WTC11 (cell line): ENCODE results near the gene RUFY3. TPM values are rescaled to one million over a fixed set of nuclear protein-coding genes. Genes with fewer than 3 reads are reported as not detected.

Experiments used
- ARID4B ChIP-seq: sonication (generic); formaldehyde crosslinking; IDR thresholded peaks from 2 replicates; pipeline ENCODE4 v1.8.0; 2023; ENCODE audit warnings: missing genetic modification reagents, mild to moderate bottlenecking, borderline replicate concordance
- CDX4 ChIP-seq: fragments of 250-450 bp; sonication (Bioruptor Pico); IDR thresholded peaks from 2 replicates; pipeline ENCODE4 v1.9.0; 2021; ENCODE audit warnings: moderate library complexity, mild to moderate bottlenecking, inconsistent platforms, borderline replicate concordance
- CREM ChIP-seq: sonication (generic); formaldehyde crosslinking; IDR thresholded peaks from 2 replicates; pipeline ENCODE4 v1.8.1; 2022; ENCODE audit warnings: mild to moderate bottlenecking, missing genetic modification reagents, moderate library complexity
- ERG ChIP-seq: fragments of 250-450 bp; sonication (Bioruptor Pico); IDR thresholded peaks from 2 replicates; pipeline ENCODE4 v1.8.0; 2021; ENCODE audit warnings: mild to moderate bottlenecking
- ESRRA ChIP-seq: sonication (generic); formaldehyde crosslinking; IDR thresholded peaks from 2 replicates; pipeline ENCODE4 v1.8.1; 2022; ENCODE audit warnings: mild to moderate bottlenecking, missing genetic modification reagents, borderline replicate concordance
- FOXK1 ChIP-seq: sonication (generic); formaldehyde crosslinking; IDR thresholded peaks from 2 replicates; pipeline ENCODE4 v1.8.0; 2022; ENCODE audit warnings: mild to moderate bottlenecking, moderate library complexity, missing genetic modification reagents
- FOXP4 ChIP-seq: sonication (generic); formaldehyde crosslinking; IDR thresholded peaks from 2 replicates; pipeline ENCODE4 v1.8.0; 2022; ENCODE audit warnings: mild to moderate bottlenecking, missing genetic modification reagents
- GRHL2 ChIP-seq: fragments of 250-450 bp; sonication (Bioruptor Pico); IDR thresholded peaks from 2 replicates; pipeline ENCODE4 v1.8.0; 2022; ENCODE audit warnings: mild to moderate bottlenecking, moderate library complexity; ENCODE audit not compliant: insufficient replicate concordance, severe bottlenecking
- HMGXB4 ChIP-seq: sonication (generic); formaldehyde crosslinking; IDR thresholded peaks from 2 replicates; pipeline ENCODE4 v1.8.1; 2023; ENCODE audit warnings: mild to moderate bottlenecking, moderate library complexity, missing genetic modification reagents
- JAZF1 ChIP-seq: fragments of 250-450 bp; sonication (Bioruptor Pico); IDR thresholded peaks from 2 replicates; pipeline ENCODE4 v1.9.0; 2021; ENCODE audit warnings: moderate library complexity, mild to moderate bottlenecking, inconsistent platforms
- NFATC4 ChIP-seq: fragments of 250-450 bp; sonication (Bioruptor Pico); IDR thresholded peaks from 2 replicates; pipeline ENCODE4 v1.9.0; 2021; ENCODE audit warnings: mild to moderate bottlenecking
- NR3C1 ChIP-seq: sonication (generic); formaldehyde crosslinking; conservative IDR thresholded peaks from 2 replicates; pipeline ENCODE4 v1.8.1; 2023; ENCODE audit warnings: low read depth, mild to moderate bottlenecking, missing genetic modification reagents
- PRDM15 ChIP-seq: sonication (generic); formaldehyde crosslinking; IDR thresholded peaks from 2 replicates; pipeline ENCODE4 v1.8.0; 2022; ENCODE audit warnings: missing genetic modification reagents
- SP1 ChIP-seq: sonication (generic); formaldehyde crosslinking; conservative IDR thresholded peaks from 2 replicates; pipeline ENCODE4 v1.8.1; 2022; ENCODE audit warnings: missing genetic modification reagents
- STAT6 ChIP-seq: sonication (generic); formaldehyde crosslinking; conservative IDR thresholded peaks from 2 replicates; pipeline ENCODE4 v1.8.1; 2023; ENCODE audit warnings: mild to moderate bottlenecking, low read depth, missing genetic modification reagents, moderate library complexity
- TCF7 ChIP-seq: sonication (generic); formaldehyde crosslinking; IDR thresholded peaks from 2 replicates; pipeline ENCODE4 v1.8.0; 2022; ENCODE audit warnings: mild to moderate bottlenecking, low read depth, missing genetic modification reagents, moderate library complexity
- TEAD4 ChIP-seq: sonication (generic); formaldehyde crosslinking; IDR thresholded peaks from 2 replicates; pipeline ENCODE4 v1.8.0; 2022; ENCODE audit warnings: mild to moderate bottlenecking, missing genetic modification reagents
- ZNF121 ChIP-seq: sonication (generic); formaldehyde crosslinking; IDR thresholded peaks from 2 replicates; pipeline ENCODE4 v1.8.0; 2023; ENCODE audit warnings: missing genetic modification reagents
- ZNF317 ChIP-seq: sonication (generic); formaldehyde crosslinking; IDR thresholded peaks from 2 replicates; pipeline ENCODE4 v1.8.1; 2023; ENCODE audit warnings: low read depth, mild to moderate bottlenecking, moderate library complexity, missing genetic modification reagents, borderline replicate concordance
- ZNF416 ChIP-seq: fragments of 250-450 bp; sonication (Bioruptor Pico); IDR thresholded peaks from 2 replicates; pipeline ENCODE4 v1.9.0; 2021; ENCODE audit warnings: mild to moderate bottlenecking, inconsistent platforms
- ZNF423 ChIP-seq: fragments of 250-450 bp; sonication (Bioruptor Pico); IDR thresholded peaks from 2 replicates; pipeline ENCODE4 v2.1.2; 2022; ENCODE audit warnings: mild to moderate bottlenecking, moderate library complexity
- total RNA-seq: library from RNA; stranded (reverse); gene quantifications from 3 replicates; pipeline ENCODE4 v1.2.3, GENCODE V29; 2021

The RUFY3 gene
- total RNA-seq, 1 experiment from 2014 or later: 49.0 TPM

- no peak for TF ChIP-seq ERG (CRISPR knock-in tag)
- no peak for TF ChIP-seq TEAD4
- no peak for TF ChIP-seq ZNF121 (CRISPR knock-in tag)
- 0 out of 2 replicates have a peak, but pooled peaks have one; percentile 6 for TF ChIP-seq ZNF416 (CRISPR knock-in tag)
- no peak; the same call in 1 of the 2 replicates for TF ChIP-seq ESRRA
- TF ChIP-seq CDX4: no peak
- peak; percentile 72 for TF ChIP-seq SP1 (CRISPR knock-in tag)
- no peak for TF ChIP-seq ARID4B (CRISPR knock-in tag)
- TF ChIP-seq FOXK1 (CRISPR knock-in tag): peak; percentile 52
- peak; percentile 67 for TF ChIP-seq PRDM15 (CRISPR knock-in tag)
- no peak; the same call in 1 of the 2 replicates for TF ChIP-seq ZNF423 (CRISPR knock-in tag)
- peak; percentile 60; the same call in 1 of the 2 replicates for TF ChIP-seq HMGXB4 (CRISPR knock-in tag)
- 0 out of 2 replicates have a peak, but pooled peaks have one; percentile 51 for TF ChIP-seq STAT6 (CRISPR knock-in tag)
- TF ChIP-seq JAZF1 (CRISPR knock-in tag): no peak
- no peak for TF ChIP-seq GRHL2 (CRISPR knock-in tag)
- no peak; the same call in 1 of the 2 replicates for TF ChIP-seq NR3C1
- 0 out of 2 replicates have a peak, but pooled peaks have one; percentile 31 for TF ChIP-seq FOXP4 (CRISPR knock-in tag)
- TF ChIP-seq CREM (CRISPR knock-in tag): no peak
- no peak for TF ChIP-seq TCF7 (CRISPR knock-in tag)
- no peak for TF ChIP-seq ZNF317
- no peak for TF ChIP-seq NFATC4 (CRISPR knock-in tag)
Measured at GRCh38 chr4:70704215-70704930, 17.4 kb upstream of the RUFY3 start (continued).
